GM18508 (cell line): ENCODE results near the gene KCNMA1.

Experiments
- ATAC-seq: cut with Tn5 transposase; IDR thresholded peaks from one replicate; pipeline ENCODE4 v1.9.1; 2021; ENCODE audit warnings: moderate number of reproducible peaks; ENCODE audit not compliant: insufficient read depth, unreplicated experiment

The KCNMA1 gene

GRCh38 chr10:76973091-76974016, 664.3 kb downstream of the KCNMA1 start:
- no peak for ATAC-seq

- no peak for ATAC-seq
These were observed 665.1 kb downstream of the KCNMA1 start for GRCh38 chr10:76972541-76972940.

DNA sequence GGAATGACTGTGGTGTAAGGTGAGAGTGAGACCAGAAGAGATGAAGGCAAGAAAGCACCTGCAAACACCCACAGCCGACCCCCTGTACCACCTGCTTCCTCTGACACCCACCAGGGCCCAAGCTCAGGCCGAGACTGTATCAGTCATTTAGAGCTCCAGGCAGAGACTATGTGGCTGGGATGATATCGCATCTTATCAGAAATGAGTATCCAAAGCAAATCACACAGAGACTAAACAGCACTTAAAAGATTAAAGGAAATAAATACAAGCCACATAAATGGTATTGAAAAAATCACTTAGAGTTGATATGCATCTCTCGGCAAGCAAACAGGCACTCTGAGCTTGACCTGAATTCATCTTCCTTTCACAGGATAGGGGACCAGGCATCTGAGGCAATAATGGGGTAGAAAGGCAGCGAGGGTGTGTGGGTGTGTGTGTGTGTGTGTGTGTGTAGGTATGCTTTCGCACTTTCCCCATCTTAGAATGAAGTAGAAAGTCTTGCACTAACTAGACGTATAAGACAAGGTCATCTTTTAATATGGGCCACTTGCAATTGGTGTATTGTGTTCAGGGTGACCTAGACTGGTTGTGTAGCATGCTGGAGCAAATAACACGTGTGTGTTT, 665.9 kb downstream of the KCNMA1 start:
- ATAC-seq: no peak

- no peak for ATAC-seq
These were observed 666.7 kb downstream of the KCNMA1 start for GRCh38 chr10:76970711-76971519.

DNA sequence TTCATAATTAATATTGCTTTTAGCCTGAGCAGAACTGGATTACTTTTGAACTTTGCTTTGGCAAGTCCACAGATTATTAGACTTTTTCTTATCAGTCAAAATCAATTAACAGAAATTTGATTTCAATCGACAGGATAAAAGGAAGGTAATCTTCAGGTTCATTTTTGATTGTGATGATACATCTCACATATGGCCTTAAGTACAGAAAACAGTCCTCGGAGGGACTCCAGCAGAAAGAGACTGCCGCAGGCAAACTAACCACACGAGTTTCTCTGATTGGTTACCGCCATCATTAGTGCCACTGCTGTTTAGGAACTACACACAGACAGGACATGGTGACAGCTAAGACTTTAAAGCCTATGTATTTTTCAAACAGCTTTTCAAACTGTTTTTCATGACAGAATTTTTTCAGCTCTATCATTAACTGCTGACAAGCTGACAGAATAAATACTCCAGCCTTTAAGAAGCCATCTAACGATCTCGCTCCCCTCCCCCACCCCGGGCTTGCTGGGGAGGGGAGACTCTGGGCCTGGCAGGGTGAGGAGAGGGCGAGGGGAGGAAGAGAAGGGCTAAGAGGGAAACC, 668.2 kb downstream of the KCNMA1 start:
- no peak for ATAC-seq

GRCh38 chr10:76968483-76968882, 669.1 kb downstream of the KCNMA1 start:
- no peak for ATAC-seq

DNA sequence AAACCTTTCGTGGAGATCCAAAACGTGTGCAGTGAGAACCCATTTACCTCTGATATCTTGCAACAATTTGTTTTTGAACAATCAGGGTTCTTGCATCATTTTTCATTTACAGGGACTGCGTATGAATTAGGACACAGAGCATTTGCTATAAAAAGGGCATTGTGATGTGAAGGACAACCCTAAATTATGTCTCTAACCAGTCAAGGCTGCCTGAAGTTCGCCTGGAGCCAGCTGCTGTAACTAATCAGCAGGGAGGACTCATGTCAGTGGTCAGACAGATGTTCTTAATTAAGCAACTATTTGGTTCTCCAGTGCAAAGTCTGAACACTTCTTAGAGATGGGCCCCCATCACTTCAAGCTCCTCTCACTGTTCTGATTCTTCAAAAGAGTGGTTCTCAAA, 674.8 kb downstream of the KCNMA1 start:
- no peak for ATAC-seq

- no peak for ATAC-seq
These were observed 675.8 kb downstream of the KCNMA1 start for GRCh38 chr10:76961841-76962240.

GRCh38 chr10:76959111-76959510, 678.5 kb downstream of the KCNMA1 start:
- ATAC-seq: no peak

- no peak for ATAC-seq
These were observed 682.8 kb downstream of the KCNMA1 start for GRCh38 chr10:76954838-76955237.

- no peak for ATAC-seq
These were observed 687.3 kb downstream of the KCNMA1 start for GRCh38 chr10:76950354-76950753.

DNA sequence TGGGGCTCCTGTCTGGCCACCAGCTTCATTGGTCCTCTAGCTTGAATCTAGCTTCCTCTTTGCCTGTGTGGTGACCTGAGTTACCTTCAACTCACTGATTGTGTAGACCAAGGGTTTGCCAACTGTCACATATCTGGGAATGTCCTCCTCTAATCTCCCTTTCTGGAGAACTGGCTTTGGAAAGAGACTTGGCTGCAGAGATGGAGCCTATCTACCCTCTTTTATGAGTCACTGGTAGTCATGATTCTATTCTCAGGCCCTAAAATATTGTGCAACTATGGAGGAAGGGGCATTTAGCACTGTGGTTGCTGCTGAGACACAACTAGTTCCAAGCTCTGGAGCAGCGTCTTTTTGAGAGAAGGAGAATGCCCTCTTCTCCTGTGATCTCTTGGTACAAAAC, 691.3 kb downstream of the KCNMA1 start:
- no peak for ATAC-seq

DNA sequence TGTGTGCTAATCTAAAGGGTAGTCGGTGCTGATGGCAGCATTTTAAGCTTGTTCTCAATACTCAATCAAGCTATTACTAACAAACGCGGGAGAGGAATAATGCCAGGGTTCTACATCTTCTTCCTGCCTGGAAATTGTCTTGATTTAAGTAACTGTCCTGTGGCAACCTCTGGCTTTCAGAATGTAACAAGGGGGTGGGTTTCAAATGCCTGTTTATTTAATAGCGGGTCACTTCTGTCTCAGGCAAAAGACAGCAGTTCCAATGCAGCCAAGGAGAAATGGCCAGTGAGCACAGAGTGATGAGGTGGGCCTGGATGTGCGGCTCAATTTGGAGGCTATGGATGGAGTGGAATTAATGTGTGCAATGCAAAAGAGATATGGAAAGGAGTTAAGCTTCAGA, 692.4 kb downstream of the KCNMA1 start:
- ATAC-seq: no peak

GRCh38 chr10:76944640-76945039, 693.0 kb downstream of the KCNMA1 start:
- ATAC-seq: no peak

DNA sequence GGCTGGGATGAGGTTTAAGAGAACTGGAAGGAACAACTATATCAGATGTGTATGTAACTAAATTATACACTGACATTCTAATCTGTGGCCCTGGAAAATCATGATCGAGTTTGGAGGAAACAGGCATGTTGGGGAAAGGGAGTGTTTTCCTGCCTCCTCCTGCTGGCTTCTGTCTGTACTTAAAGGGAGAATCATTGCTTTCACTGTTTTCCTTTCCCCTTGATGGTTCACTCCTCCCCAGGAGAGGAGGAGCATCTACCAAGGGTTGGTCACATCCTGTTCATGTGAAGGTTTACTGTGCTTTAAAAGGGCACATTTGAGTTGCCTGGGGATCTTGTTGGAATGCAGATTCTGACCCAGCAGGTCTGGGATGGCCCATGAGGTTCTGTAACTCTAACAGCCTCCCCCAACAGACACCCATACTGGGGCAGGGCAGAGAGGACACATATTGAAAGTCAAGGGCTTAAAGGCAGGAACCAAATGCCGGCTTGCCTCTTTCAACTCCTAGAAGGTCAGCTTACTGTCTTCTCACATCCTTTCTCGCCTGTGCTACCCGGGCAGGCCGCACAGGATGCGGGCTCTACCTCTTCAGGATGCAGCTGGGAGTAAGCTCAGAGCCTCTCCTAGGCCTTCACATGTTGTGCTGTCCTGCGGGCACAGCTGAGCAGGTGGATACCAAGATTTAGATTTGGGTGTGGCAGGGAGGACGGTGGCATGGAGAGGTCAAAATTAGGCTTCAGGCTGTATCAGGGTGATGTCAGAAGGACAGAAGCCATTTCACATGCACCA, 694.8 kb downstream of the KCNMA1 start:
- ATAC-seq: no peak

- ATAC-seq: no peak
These were observed 697.6 kb downstream of the KCNMA1 start for GRCh38 chr10:76939933-76940468.

DNA sequence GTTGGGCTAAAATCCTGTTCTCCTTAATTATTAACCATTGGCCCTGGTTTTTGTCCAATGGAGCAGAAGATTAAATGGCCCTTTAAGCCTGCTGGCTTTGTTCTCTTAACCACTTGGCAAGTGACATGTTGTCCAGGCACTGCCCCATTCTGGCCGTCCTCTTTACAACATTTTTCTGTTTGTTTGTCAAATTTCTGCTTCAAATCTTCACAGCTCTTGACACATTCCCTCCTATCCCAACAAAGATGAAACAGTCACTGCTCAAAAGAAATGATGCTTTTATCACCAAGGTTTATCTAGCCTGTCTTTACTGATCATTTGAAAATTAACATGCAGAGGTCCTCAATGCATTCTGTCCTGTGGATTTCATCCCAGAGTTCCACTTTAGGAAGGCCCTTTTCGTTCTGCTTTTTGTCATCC, 700.4 kb downstream of the KCNMA1 start:
- ATAC-seq: no peak

DNA sequence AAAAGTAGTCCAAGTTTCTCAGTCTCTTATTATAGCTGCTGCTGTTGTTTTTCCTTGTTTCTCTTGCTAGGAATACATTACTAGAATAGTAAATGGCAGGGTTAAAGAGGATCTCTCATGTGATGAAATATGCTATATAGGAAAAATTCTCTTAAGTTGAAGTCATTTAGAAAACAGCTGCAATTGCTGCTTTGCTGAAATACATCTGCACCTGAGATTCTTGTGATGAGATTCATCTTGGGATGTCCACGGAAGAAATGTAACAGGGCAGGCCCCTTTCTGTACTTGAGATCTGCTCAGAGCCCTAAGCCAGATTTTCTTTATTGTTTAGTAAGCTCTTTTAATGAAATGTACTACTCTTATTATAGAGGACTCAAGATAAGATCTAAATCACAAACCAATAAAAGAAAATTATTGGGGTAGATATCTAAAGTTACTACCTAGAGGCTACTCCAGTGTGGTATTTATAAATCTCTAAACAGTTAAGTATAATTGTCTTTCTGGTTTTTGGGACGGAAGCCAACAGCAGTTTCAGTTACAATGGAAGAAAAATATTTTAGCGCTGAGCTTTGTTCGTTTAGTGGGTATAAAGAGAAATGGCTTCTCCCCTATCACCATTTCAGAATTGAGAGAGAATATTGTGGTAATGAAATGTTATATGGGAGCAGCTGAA, 701.5 kb downstream of the KCNMA1 start:
- no peak for ATAC-seq

GRCh38 chr10:76928565-76928964, 709.0 kb downstream of the KCNMA1 start:
- no peak for ATAC-seq
